ENCODE data around the gene AP1B1. TPM values are rescaled to one million over a fixed set of nuclear protein-coding genes. Genes with fewer than 3 reads are reported as not detected.

AP1B1 gene
- total and polyA plus RNA-seq, 4 experiments from 2014 or later, result 9.1 to 42.7 (median 30.7) TPM

DNA sequence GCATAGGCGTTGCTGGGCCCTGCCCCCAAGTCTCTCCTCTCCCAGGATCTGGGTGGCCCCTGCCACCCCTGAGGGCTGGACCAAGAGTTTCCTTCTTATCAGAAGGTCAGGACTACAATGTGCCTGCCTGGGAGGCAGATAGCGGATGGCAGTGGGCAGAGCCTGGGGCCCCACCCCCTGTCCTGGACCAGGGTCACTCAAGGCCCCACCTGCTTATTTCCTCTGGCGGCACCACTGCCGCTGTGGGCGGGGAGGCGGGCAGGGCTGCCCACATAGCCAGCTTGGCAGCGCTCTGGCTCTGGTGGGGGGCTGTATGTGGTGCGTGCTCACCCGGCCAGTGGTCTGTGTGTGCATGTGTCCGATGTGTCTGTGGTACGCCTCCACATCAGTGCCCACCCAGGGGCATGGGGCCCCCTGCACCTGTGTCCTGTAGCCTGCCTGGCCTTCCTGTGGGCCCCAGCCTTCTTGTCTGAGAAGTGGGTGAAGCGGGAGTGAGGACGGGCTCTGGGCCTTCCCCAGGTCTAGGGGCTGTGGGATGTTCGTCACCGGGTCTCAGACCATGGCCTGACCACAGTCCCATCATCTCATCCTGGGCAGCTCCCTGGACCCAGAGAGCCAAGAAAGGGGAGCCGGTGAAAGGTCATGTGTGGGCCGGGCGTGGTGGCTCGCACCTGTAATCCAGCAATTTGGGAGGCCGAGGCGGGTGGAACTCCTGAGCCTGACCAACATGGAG is 78.9 kb downstream of the AP1B1 start:
- Mint-ChIP-seq H3K27ac (peak overlapping the region in 2 of 7 donors; percentile 64 to 76), H3K4me1 (peaks cover 17 to 48% (median 33%) of the 10 kb centered on the region in 4 donors), H3K9me3 (peaks cover 0 to 2% (median 0%) of the 10 kb centered on the region in 8 donors), H3K36me3 (no peaks in the 10 kb centered on the region), H3K27me3 (peaks cover 23 to 27% of the 10 kb centered on the region in 2 donors), H3K4me3 (peak overlapping the region in 2 of 8 donors; percentile 20 to 39)
- Histone ChIP-seq H3K4me3 (ENCODE audit: low read length in 2 of 2) (no peak overlapping the region), H3K27me3 (ENCODE audit: insufficient read depth, low read length) (peaks cover 15% of the 10 kb centered on the region), H3K27ac (ENCODE audit: low read depth, low read length) (no peak overlapping the region), H3K4me1 (ENCODE audit: insufficient read depth, low read length) (peaks cover 34% of the 10 kb centered on the region), H3K9me3 (ENCODE audit: control insufficient read depth in 1 of 2, low read length in 2 of 2) (no peaks in the 10 kb centered on the region), H3K36me3 (ENCODE audit: insufficient read depth, low read length) (no peaks in the 10 kb centered on the region)
- CTCF ChIA-PET (ENCODE audit: partially characterized antibody), result no interaction called here
- POLR2A ChIA-PET (ENCODE audit: partially characterized antibody), result no interaction called here
- DNase-seq, result no peak
- intact Hi-C loops (cut with micrococcal nuclease), result no loop called here

GRCh38 chr22:29308791-29309262 is 79.5 kb downstream of the AP1B1 start:
- H3K9me3 ChIP-seq (ENCODE audit: control insufficient read depth in 1 of 2, low read length in 2 of 2), result no peaks in the 10 kb centered on the region
- Mint-ChIP-seq H3K27ac (peak overlapping the region in 4 of 7 donors; percentile 24 to 73 (median 58)), H3K4me1 (peaks cover 10 to 41% (median 26%) of the 10 kb centered on the region in 4 donors), H3K27me3 (peaks cover 16 to 23% of the 10 kb centered on the region in 2 donors), H3K36me3 (no peaks in the 10 kb centered on the region), H3K9me3 (no peaks in the 10 kb centered on the region), H3K4me3 (peak overlapping the region in 6 of 8 donors; percentile 40 to 67 (median 52))
- ChIA-PET CTCF (ENCODE audit: partially characterized antibody) (no interaction called here), POLR2A (ENCODE audit: partially characterized antibody) (no interaction called here)
- peaks cover 8% of the 10 kb centered on the region for H3K27me3 ChIP-seq (ENCODE audit: insufficient read depth, low read length)
- no peak overlapping the region for H3K4me3 ChIP-seq (ENCODE audit: low read length in 2 of 2)
- no peaks in the 10 kb centered on the region for H3K36me3 ChIP-seq (ENCODE audit: insufficient read depth, low read length)
- intact Hi-C loops (cut with micrococcal nuclease), result no loop called here
- peak; percentile 32 to 60 (median 51) for DNase-seq
- peaks cover 27% of the 10 kb centered on the region for H3K4me1 ChIP-seq (ENCODE audit: insufficient read depth, low read length)
- H3K27ac ChIP-seq (ENCODE audit: low read depth, low read length), result no peak overlapping the region

DNA sequence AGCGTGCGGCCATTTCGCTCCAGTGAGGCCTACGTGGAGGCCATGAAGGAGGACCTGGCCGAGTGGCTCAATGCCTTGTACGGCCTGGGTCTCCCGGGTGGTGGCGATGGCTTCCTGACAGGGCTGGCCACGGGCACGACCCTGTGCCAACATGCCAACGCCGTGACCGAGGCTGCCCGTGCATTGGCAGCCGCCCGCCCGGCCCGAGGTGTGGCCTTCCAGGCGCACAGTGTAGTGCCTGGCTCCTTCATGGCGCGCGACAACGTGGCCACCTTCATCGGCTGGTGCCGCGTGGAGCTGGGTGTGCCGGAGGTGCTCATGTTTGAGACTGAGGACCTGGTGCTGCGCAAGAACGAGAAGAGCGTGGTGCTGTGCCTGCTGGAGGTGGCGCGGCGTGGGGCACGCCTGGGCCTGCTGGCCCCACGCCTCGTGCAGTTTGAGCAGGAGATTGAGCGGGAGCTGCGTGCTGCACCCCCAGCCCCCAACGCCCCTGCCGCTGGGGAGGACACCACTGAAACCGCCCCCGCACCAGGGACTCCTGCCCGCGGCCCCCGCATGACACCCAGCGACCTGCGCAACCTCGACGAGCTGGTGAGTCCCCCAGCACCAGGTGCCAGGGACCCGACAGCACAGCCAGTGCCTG is 80.1 kb downstream of the AP1B1 start:
- DNase-seq, result no peak
- no peaks in the 10 kb centered on the region for H3K9me3 Mint-ChIP-seq
- CTCF ChIA-PET (ENCODE audit: partially characterized antibody), result no interaction called here
- no peak overlapping the region for H3K4me3 ChIP-seq (ENCODE audit: low read length in 2 of 2)
- H3K36me3 ChIP-seq (ENCODE audit: insufficient read depth, low read length), result no peaks in the 10 kb centered on the region
- peaks cover 26% of the 10 kb centered on the region for H3K4me1 ChIP-seq (ENCODE audit: insufficient read depth, low read length)
- H3K4me3 Mint-ChIP-seq, result peak overlapping the region in 6 of 8 donors; percentile 40 to 78 (median 52)
- H3K4me1 Mint-ChIP-seq, result peaks cover 8 to 40% (median 23%) of the 10 kb centered on the region in 4 donors
- intact Hi-C loops (cut with micrococcal nuclease), result no loop called here
- peaks cover 10 to 17% of the 10 kb centered on the region in 2 donors for H3K27me3 Mint-ChIP-seq
- H3K27me3 ChIP-seq (ENCODE audit: insufficient read depth, low read length), result peaks cover 4% of the 10 kb centered on the region
- H3K36me3 Mint-ChIP-seq, result no peaks in the 10 kb centered on the region
- no peak overlapping the region for H3K27ac ChIP-seq (ENCODE audit: low read depth, low read length)
- H3K27ac Mint-ChIP-seq, result peak overlapping the region in 4 of 7 donors; percentile 24 to 73 (median 58)
- no peaks in the 10 kb centered on the region for H3K9me3 ChIP-seq (ENCODE audit: control insufficient read depth in 1 of 2, low read length in 2 of 2)
- POLR2A ChIA-PET (ENCODE audit: partially characterized antibody), result no interaction called here

- no peak for DNase-seq
- no peaks in the 10 kb centered on the region for H3K36me3 Mint-ChIP-seq
- H3K27me3 Mint-ChIP-seq, result peaks cover 6 to 11% of the 10 kb centered on the region in 2 donors
- H3K27ac Mint-ChIP-seq, result peak overlapping the region in 3 of 7 donors; percentile 25 to 73 (median 72)
- CTCF ChIA-PET (ENCODE audit: partially characterized antibody), result interaction anchor here (1.9 kb wide), 1 partner anchor 13 kb away, joined by 4 read pairs; no protein-coding TSS in a partner anchor
- peak overlapping the region in 1 of 2 donors; percentile 66 for H3K4me3 ChIP-seq (ENCODE audit: low read length in 2 of 2)
- H3K9me3 Mint-ChIP-seq, result no peaks in the 10 kb centered on the region
- peaks cover 26% of the 10 kb centered on the region for H3K4me1 ChIP-seq (ENCODE audit: insufficient read depth, low read length)
- no peaks in the 10 kb centered on the region for H3K9me3 ChIP-seq (ENCODE audit: control insufficient read depth in 1 of 2, low read length in 2 of 2)
- H3K4me1 Mint-ChIP-seq, result peaks cover 8 to 40% (median 20%) of the 10 kb centered on the region in 4 donors
- peak overlapping the region; percentile 78 to 85 (median 82) for H3K4me3 Mint-ChIP-seq
- intact Hi-C loops (cut with micrococcal nuclease), result no loop called here
- H3K27me3 ChIP-seq (ENCODE audit: insufficient read depth, low read length), result no peaks in the 10 kb centered on the region
- no peaks in the 10 kb centered on the region for H3K36me3 ChIP-seq (ENCODE audit: insufficient read depth, low read length)
- POLR2A ChIA-PET (ENCODE audit: partially characterized antibody), result no interaction called here
- no peak overlapping the region for H3K27ac ChIP-seq (ENCODE audit: low read depth, low read length)
Measured at GRCh38 chr22:29307596-29308147, 80.7 kb downstream of the AP1B1 start.

DNA sequence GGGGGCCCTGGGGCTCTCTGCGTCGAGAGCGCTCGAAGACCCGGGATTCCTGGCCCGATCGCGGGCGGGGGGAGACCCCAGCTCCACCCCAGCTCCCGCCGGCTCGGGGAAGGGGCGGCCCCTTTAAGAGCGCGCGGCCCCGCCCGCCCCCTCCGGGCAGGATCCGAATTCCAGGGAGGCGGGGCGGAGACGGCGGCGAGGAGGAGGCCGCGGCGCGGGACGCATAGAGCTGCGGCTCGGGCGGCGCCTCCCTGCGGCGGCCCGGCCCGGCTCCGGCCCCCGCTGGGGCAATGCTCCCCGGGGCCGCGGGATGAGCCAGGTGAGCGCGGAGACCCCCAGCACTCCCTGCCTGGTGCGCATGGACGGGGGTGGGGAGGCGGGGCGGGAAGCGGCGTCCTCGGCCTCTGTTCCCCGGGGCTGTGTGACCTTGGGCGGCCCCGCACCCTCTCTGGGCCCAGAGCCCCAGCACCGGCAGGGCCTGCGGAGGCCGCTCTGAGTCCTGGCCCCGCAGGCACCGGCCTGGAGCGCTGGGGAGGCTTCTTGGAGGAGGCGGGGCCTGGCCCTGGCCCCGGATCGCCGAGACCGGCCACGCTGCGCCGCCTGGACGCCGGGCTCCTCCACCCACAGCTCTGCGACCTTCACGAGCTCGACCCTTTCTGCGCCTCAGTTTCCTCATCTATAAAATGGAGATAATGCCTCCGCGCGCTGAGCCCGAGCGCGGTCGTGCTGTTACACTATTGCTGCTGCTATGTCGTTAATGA is 81.4 kb downstream of the AP1B1 start:
- H3K9me3 Mint-ChIP-seq, result no peaks in the 10 kb centered on the region
- CTCF ChIA-PET (ENCODE audit: partially characterized antibody), result interaction anchor here (1.9 kb wide), 1 partner anchor 12 kb away, joined by 4 read pairs; no protein-coding TSS in a partner anchor
- intact Hi-C loops (cut with micrococcal nuclease), result no loop called here

GRCh38 chr22:29306175-29306834 is 82.1 kb downstream of the AP1B1 start, which contains the start of gene GAS2L1:
TSS of gene GAS2L1 (plus strand) at chr22:29306650. CDS start at chr22:29308106, 1,456 bp downstream.
- peak within 1 kb of the TSS in 4 of 7 donors; percentile 23 to 73 (median 57) for H3K27ac Mint-ChIP-seq
- peaks cover 8 to 40% (median 17%) of the 10 kb centered on the region in 4 donors for H3K4me1 Mint-ChIP-seq
- H3K36me3 Mint-ChIP-seq, result no peaks in the 10 kb centered on the region
- H3K9me3 ChIP-seq (ENCODE audit: control insufficient read depth in 1 of 2, low read length in 2 of 2), result no peaks in the 10 kb centered on the region
- H3K27me3 Mint-ChIP-seq, result peaks cover 2 to 7% of the 10 kb centered on the region in 2 donors
- no peak within 1 kb of the TSS for H3K27ac ChIP-seq (ENCODE audit: low read depth, low read length)
- H3K9me3 Mint-ChIP-seq, result no peaks in the 10 kb centered on the region
- ChIA-PET CTCF (ENCODE audit: partially characterized antibody) (interaction anchor here (1.9 kb wide), 1 partner anchor 11 kb away, joined by 4 read pairs; no protein-coding TSS in a partner anchor), POLR2A (ENCODE audit: partially characterized antibody) (interaction anchor here (0.6 to 0.7 kb wide), 2 partner anchors 36 to 39 kb away, joined by 3 read pairs; partner anchors contain the start of genes EWSR1 and RHBDD3)
- no peaks in the 10 kb centered on the region for H3K27me3 ChIP-seq (ENCODE audit: insufficient read depth, low read length)
- H3K4me3 Mint-ChIP-seq, result peak within 1 kb of the TSS; percentile 78 to 86 (median 84)
- H3K4me3 ChIP-seq (ENCODE audit: low read length in 2 of 2), result peak within 1 kb of the TSS; percentile 42 to 66
- intact Hi-C loops (cut with micrococcal nuclease), result no loop called here
- no peaks in the 10 kb centered on the region for H3K36me3 ChIP-seq (ENCODE audit: insufficient read depth, low read length)
- H3K4me1 ChIP-seq (ENCODE audit: insufficient read depth, low read length), result peaks cover 26% of the 10 kb centered on the region
- DNase-seq, result peak; percentile 34 to 48 (median 35)

More for the DNA sequence above, 81.4 kb downstream of the AP1B1 start:
- H3K27ac ChIP-seq (ENCODE audit: low read depth, low read length), result no peak overlapping the region
- H3K4me1 ChIP-seq (ENCODE audit: insufficient read depth, low read length), result peaks cover 26% of the 10 kb centered on the region
- no peaks in the 10 kb centered on the region for H3K9me3 ChIP-seq (ENCODE audit: control insufficient read depth in 1 of 2, low read length in 2 of 2)
- H3K36me3 Mint-ChIP-seq, result no peaks in the 10 kb centered on the region
- H3K4me1 Mint-ChIP-seq, result peaks cover 8 to 40% (median 17%) of the 10 kb centered on the region in 4 donors
- DNase-seq, result no peak
- POLR2A ChIA-PET (ENCODE audit: partially characterized antibody), result interaction anchor here (0.6 to 0.7 kb wide), 2 partner anchors 37 to 39 kb away, joined by 3 read pairs; partner anchors contain the start of genes EWSR1 and RHBDD3
- peak overlapping the region in 1 of 2 donors; percentile 66 for H3K4me3 ChIP-seq (ENCODE audit: low read length in 2 of 2)
- H3K27me3 Mint-ChIP-seq, result peaks cover 3 to 7% of the 10 kb centered on the region in 2 donors
- H3K4me3 Mint-ChIP-seq, result peak overlapping the region; percentile 78 to 85 (median 83)
- H3K27me3 ChIP-seq (ENCODE audit: insufficient read depth, low read length), result no peaks in the 10 kb centered on the region
- H3K27ac Mint-ChIP-seq, result peak overlapping the region in 2 of 7 donors; percentile 72 to 73
- no peaks in the 10 kb centered on the region for H3K36me3 ChIP-seq (ENCODE audit: insufficient read depth, low read length)

Measured in CD4-positive, alpha-beta memory T cell (primary cell).